GM23338 (cell line): Measurements from ENCODE around the gene FDXR. TPM values are rescaled to one million over a fixed set of nuclear protein-coding genes. Genes with fewer than 3 reads are reported as not detected.

ENCODE experiments used
- ATAC-seq: fragments of 200-7000 bp; cut with Tn5 transposase; 3 replicates; pipeline ENCODE4 v1.9.1; 2020
- DNase-seq: peaks from one replicate; pipeline ENCODE4 v3.0.0-alpha.2; 2015; ENCODE audit warnings: low spot score
- H2AFZ ChIP-seq: fragments of 200-600 bp; sonication (generic); 2 replicates; pipeline ENCODE4 v1.8.0; 2016; ENCODE audit warnings: antibody characterized with exemption, mild to moderate bottlenecking, moderate library complexity
- H3F3A ChIP-seq: fragments of 200-600 bp; sonication (generic); replicated peaks from 2 replicates; pipeline ENCODE4 v1.8.0; 2017; ENCODE audit warnings: antibody characterized with exemption, mixed run types, low read depth
- H3K27ac ChIP-seq: fragments of 200-600 bp; sonication (generic); 2 replicates; pipeline ENCODE4 v1.6.1; 2016; ENCODE audit warnings: low read depth
- H3K27me3 ChIP-seq: fragments of 200-600 bp; sonication (generic); 2 replicates; pipeline ENCODE4 v1.8.0; 2016; ENCODE audit warnings: mild to moderate bottlenecking, mixed run types, moderate library complexity; ENCODE audit not compliant: insufficient read depth
- H3K36me3 ChIP-seq: fragments of 200-600 bp; sonication (generic); 2 replicates; pipeline ENCODE4 v1.8.0; 2016; ENCODE audit warnings: mild to moderate bottlenecking; ENCODE audit not compliant: insufficient read depth
- H3K4me1 ChIP-seq: fragments of 200-600 bp; sonication (generic); 2 replicates; pipeline ENCODE4 v1.8.0; 2016; ENCODE audit warnings: mild to moderate bottlenecking, moderate library complexity; ENCODE audit not compliant: insufficient read depth
- H3K4me2 ChIP-seq: fragments of 200-600 bp; sonication (generic); 2 replicates; pipeline ENCODE4 v1.7.1; 2017; ENCODE audit warnings: mixed run types
- H3K4me3 ChIP-seq: fragments of 200-600 bp; sonication (generic); 2 replicates; pipeline ENCODE4 v1.6.1; 2016; ENCODE audit warnings: mixed run types
- H3K79me2 ChIP-seq: fragments of 200-600 bp; sonication (generic); replicated peaks from 2 replicates; pipeline ENCODE4 v1.8.0; 2017; ENCODE audit warnings: mild to moderate bottlenecking; ENCODE audit not compliant: insufficient read depth
- H3K9me2 ChIP-seq: fragments of 200-600 bp; sonication (generic); 2 replicates; pipeline ENCODE4 v1.8.0; 2017; ENCODE audit not compliant: insufficient read depth
- H4K20me1 ChIP-seq: fragments of 200-600 bp; sonication (generic); replicated peaks from 2 replicates; pipeline ENCODE4 v1.8.0; 2017; ENCODE audit warnings: mild to moderate bottlenecking; ENCODE audit not compliant: insufficient read depth
- H3K27ac Mint-ChIP-seq: 2 replicates; pipeline ENCODE4 v1.8.0; 2020; ENCODE audit warnings: inconsistent platforms, mild to moderate bottlenecking, moderate library complexity, mixed read lengths
- H3K27me3 Mint-ChIP-seq: 3 replicates; pipeline ENCODE4 v1.8.0; 2022; ENCODE audit warnings: low read depth, mild to moderate bottlenecking, moderate library complexity, mixed read lengths, inconsistent platforms; ENCODE audit not compliant: insufficient read depth, poor library complexity
- H3K36me3 Mint-ChIP-seq: 3 replicates; pipeline ENCODE4 v1.8.0; 2021; ENCODE audit warnings: low read depth, mild to moderate bottlenecking, inconsistent platforms, moderate library complexity, mixed read lengths
- H3K4me1 Mint-ChIP-seq: 3 replicates; pipeline ENCODE4 v1.8.0; 2020; ENCODE audit warnings: mild to moderate bottlenecking, inconsistent platforms, mixed read lengths
- H3K4me3 Mint-ChIP-seq: 3 replicates; pipeline ENCODE4 v1.8.0; 2021; ENCODE audit warnings: moderate library complexity, mild to moderate bottlenecking, inconsistent platforms, mixed read lengths
- H3K9me3 Mint-ChIP-seq: 3 replicates; pipeline ENCODE4 v1.8.0; 2020; ENCODE audit warnings: moderate library complexity, mild to moderate bottlenecking, inconsistent platforms, mixed read lengths
- CREB1 ChIP-seq: fragments of 250-450 bp; sonication (Bioruptor Pico); IDR thresholded peaks from 2 replicates; pipeline ENCODE4 v1.5.0; 2020; ENCODE audit warnings: low read depth, mild to moderate bottlenecking, moderate library complexity
- EZH2 ChIP-seq: fragments of 200-600 bp; sonication (generic); IDR thresholded peaks from one replicate; pipeline ENCODE4 v1.8.0; 2017; ENCODE audit warnings: antibody characterized with exemption, mild to moderate bottlenecking, low read depth; ENCODE audit not compliant: unreplicated experiment
- POLR2AphosphoS5 ChIP-seq: IDR thresholded peaks from 2 replicates; pipeline ENCODE4 v1.6.1; 2016; ENCODE audit warnings: antibody characterized with exemption, low read depth
- STAT1 ChIP-seq: IDR thresholded peaks from one replicate; pipeline ENCODE4 v1.6.1; 2016; ENCODE audit warnings: antibody characterized with exemption; ENCODE audit not compliant: unreplicated experiment
- ZNF331 ChIP-seq: fragments of 250-450 bp; sonication (Bioruptor Pico); IDR thresholded peaks from 2 replicates; pipeline ENCODE4 v1.5.0; 2020; ENCODE audit warnings: low read depth, mild to moderate bottlenecking, moderate library complexity
- polyA plus RNA-seq: library from polyadenylated mRNA; unstranded; fragments of >200 nt; fragmentation: Nextera tagmentation; extraction: Ambion mirVana; gene quantifications from 2 replicates; pipeline ENCODE4 v1.2.1, GENCODE V29; 2016
- total RNA-seq: library from RNA; depleted of rRNA; stranded (reverse); fragments of >200 nt; shearing (Covaris generic); gene quantifications from 2 replicates; pipeline ENCODE4 v1.2.3, GENCODE V29; 2014
- TF ChIP-seq, protein P1 (sequence below): fragments of 250-450 bp; sonication (Bioruptor Pico); IDR thresholded peaks from 2 replicates; pipeline ENCODE4 v1.5.0; 2020; ENCODE audit warnings: mild to moderate bottlenecking, moderate library complexity

FDXR gene
- total and polyA plus RNA-seq, 2 experiments from 2014 or later: 21.7 to 33.1 TPM

DNA sequence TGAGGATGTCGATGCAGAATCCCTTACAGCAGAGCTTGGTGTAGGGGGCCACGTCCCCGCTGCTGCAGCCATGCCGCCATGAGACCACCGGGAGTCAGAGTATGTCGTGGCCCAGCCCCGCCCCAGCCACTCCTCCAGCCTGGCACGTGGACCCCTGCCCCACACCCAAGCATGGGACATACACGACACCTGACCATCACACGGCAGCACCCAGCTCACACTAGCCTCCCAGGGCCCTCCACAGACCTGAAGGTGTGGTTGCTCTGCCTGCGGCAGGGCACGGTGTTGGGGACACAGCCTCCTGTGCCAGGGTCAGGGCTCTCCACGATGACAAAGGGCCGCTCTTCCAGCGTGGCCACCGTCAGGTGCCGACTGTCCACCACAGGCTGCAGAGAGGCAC, 22.5 kb downstream of the FDXR start:
- Histone ChIP-seq H4K20me1 (no peaks in the 10 kb centered on the region), H3K79me2 (no peaks in the 10 kb centered on the region), H3K27ac (no peak overlapping the region), H3K4me3 (no peak overlapping the region), H3F3A (no peaks in the 10 kb centered on the region), H3K36me3 (no peaks in the 10 kb centered on the region), H3K27me3 (peaks cover 92% of the 10 kb centered on the region), H3K4me2 (no peak overlapping the region), H3K4me1 (peaks cover 8% of the 10 kb centered on the region), H2AFZ (no peak overlapping the region), H3K9me2 (no peaks in the 10 kb centered on the region)
- no peak for ATAC-seq
- H3K27ac Mint-ChIP-seq: no peak overlapping the region
- H3K27me3 Mint-ChIP-seq: peaks cover 69% of the 10 kb centered on the region
- no peak for TF ChIP-seq CREB1 (CRISPR knock-in tag)
- no peak for TF ChIP-seq POLR2AphosphoS5
- TF ChIP-seq, protein P1, sequence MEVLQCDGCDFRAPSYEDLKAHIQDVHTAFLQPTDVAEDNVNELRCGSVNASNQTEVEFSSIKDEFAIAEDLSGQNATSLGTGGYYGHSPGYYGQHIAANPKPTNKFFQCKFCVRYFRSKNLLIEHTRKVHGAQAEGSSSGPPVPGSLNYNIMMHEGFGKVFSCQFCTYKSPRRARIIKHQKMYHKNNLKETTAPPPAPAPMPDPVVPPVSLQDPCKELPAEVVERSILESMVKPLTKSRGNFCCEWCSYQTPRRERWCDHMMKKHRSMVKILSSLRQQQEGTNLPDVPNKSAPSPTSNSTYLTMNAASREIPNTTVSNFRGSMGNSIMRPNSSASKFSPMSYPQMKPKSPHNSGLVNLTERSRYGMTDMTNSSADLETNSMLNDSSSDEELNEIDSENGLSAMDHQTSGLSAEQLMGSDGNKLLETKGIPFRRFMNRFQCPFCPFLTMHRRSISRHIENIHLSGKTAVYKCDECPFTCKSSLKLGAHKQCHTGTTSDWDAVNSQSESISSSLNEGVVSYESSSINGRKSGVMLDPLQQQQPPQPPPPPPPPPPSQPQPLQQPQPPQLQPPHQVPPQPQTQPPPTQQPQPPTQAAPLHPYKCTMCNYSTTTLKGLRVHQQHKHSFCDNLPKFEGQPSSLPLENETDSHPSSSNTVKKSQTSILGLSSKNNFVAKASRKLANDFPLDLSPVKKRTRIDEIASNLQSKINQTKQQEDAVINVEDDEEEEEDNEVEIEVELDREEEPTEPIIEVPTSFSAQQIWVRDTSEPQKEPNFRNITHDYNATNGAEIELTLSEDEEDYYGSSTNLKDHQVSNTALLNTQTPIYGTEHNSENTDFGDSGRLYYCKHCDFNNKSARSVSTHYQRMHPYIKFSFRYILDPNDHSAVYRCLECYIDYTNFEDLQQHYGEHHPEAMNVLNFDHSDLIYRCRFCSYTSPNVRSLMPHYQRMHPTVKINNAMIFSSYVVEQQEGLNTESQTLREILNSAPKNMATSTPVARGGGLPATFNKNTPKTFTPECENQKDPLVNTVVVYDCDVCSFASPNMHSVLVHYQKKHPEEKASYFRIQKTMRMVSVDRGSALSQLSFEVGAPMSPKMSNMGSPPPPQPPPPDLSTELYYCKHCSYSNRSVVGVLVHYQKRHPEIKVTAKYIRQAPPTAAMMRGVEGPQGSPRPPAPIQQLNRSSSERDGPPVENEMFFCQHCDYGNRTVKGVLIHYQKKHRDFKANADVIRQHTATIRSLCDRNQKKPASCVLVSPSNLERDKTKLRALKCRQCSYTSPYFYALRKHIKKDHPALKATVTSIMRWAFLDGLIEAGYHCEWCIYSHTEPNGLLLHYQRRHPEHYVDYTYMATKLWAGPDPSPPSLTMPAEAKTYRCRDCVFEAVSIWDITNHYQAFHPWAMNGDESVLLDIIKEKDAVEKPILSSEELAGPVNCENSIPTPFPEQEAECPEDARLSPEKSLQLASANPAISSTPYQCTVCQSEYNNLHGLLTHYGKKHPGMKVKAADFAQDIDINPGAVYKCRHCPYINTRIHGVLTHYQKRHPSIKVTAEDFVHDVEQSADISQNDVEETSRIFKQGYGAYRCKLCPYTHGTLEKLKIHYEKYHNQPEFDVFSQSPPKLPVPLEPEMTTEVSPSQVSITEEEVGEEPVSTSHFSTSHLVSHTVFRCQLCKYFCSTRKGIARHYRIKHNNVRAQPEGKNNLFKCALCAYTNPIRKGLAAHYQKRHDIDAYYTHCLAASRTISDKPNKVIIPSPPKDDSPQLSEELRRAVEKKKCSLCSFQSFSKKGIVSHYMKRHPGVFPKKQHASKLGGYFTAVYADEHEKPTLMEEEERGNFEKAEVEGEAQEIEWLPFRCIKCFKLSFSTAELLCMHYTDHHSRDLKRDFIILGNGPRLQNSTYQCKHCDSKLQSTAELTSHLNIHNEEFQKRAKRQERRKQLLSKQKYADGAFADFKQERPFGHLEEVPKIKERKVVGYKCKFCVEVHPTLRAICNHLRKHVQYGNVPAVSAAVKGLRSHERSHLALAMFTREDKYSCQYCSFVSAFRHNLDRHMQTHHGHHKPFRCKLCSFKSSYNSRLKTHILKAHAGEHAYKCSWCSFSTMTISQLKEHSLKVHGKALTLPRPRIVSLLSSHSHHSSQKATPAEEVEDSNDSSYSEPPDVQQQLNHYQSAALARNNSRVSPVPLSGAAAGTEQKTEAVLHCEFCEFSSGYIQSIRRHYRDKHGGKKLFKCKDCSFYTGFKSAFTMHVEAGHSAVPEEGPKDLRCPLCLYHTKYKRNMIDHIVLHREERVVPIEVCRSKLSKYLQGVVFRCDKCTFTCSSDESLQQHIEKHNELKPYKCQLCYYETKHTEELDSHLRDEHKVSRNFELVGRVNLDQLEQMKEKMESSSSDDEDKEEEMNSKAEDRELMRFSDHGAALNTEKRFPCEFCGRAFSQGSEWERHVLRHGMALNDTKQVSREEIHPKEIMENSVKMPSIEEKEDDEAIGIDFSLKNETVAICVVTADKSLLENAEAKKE: no peak
- no peak for TF ChIP-seq STAT1
- TF ChIP-seq EZH2: no peak
- TF ChIP-seq ZNF331 (CRISPR knock-in tag): no peak
- no peaks in the 10 kb centered on the region; the same call in 1 of the 3 replicates for H3K4me1 Mint-ChIP-seq
- no peak for DNase-seq
- no peaks in the 10 kb centered on the region; the same call in 2 of the 3 replicates for H3K36me3 Mint-ChIP-seq
- no peak overlapping the region for H3K4me3 Mint-ChIP-seq
- no peaks in the 10 kb centered on the region for H3K9me3 Mint-ChIP-seq
